Epithelial cell of esophagus (primary cell): ENCODE data around the gene IL15RA.
A peak's percentile ranks its signal among the peaks of the same experiment; 100 is the strongest.

ENCODE experiments used
- DNase-seq: peaks from one replicate; pipeline ENCODE4 v3.0.0; 2010; ENCODE audit warnings: low read depth
- H3K4me3 ChIP-seq: 2 replicates; pipeline ENCODE4 v1.5.1; 2011; ENCODE audit warnings: mild to moderate bottlenecking, low read length, control low read depth
- TF ChIP-seq, protein P1 (sequence below): IDR thresholded peaks from 2 replicates; pipeline ENCODE4 v1.5.1; 2011; ENCODE audit warnings: low read depth, mild to moderate bottlenecking, low read length, control low read depth, inconsistent platforms; ENCODE audit not compliant: insufficient read depth; ENCODE audit errors: missing control alignments

IL15RA gene

DNA sequence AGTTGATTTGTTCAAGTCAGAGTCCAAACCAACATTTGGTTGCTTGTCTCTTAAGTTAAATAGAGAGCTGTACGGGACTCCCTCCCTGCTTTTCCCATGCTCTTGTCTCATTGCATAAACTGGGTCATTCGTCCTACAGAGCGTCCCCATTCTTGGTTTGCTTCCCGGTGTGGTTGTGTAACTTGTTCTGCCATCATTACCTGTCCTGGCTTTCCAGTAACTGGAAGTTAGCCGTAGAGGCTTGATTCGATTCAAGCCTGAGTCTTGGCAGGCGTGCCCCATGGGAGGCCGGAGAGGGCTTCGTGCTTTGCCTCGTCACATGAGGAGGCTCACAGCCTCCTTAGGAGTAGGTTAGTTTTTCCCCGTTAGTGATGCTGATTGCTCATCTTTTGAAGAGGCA is 47.1 kb downstream of the IL15RA start:
- TF ChIP-seq, protein P1, sequence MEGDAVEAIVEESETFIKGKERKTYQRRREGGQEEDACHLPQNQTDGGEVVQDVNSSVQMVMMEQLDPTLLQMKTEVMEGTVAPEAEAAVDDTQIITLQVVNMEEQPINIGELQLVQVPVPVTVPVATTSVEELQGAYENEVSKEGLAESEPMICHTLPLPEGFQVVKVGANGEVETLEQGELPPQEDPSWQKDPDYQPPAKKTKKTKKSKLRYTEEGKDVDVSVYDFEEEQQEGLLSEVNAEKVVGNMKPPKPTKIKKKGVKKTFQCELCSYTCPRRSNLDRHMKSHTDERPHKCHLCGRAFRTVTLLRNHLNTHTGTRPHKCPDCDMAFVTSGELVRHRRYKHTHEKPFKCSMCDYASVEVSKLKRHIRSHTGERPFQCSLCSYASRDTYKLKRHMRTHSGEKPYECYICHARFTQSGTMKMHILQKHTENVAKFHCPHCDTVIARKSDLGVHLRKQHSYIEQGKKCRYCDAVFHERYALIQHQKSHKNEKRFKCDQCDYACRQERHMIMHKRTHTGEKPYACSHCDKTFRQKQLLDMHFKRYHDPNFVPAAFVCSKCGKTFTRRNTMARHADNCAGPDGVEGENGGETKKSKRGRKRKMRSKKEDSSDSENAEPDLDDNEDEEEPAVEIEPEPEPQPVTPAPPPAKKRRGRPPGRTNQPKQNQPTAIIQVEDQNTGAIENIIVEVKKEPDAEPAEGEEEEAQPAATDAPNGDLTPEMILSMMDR: no peak
- DNase-seq: no peak
- H3K4me3 ChIP-seq: no peak overlapping the region

DNA sequence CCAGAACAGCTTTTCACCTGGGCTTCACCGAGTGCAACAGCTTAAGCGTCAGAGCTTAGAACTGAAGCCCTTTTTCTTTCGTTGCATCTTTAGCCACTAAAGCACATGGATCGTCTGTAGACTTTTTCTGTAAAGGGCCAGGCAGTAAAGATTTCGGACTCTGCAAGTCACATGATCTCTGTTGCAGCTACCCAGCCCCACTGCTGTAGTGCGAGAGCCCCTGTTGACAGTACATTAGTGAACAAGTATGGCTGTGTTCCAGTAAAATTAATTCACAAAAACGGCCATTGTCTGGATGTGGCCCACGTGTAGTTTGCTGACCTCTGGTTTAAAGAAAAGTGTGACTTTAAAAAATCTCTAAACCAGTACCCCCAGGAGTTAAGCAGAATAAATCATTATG is 47.9 kb downstream of the IL15RA start:
- DNase-seq: no peak
- TF ChIP-seq, protein P1: no peak
- no peak overlapping the region for H3K4me3 ChIP-seq

DNA sequence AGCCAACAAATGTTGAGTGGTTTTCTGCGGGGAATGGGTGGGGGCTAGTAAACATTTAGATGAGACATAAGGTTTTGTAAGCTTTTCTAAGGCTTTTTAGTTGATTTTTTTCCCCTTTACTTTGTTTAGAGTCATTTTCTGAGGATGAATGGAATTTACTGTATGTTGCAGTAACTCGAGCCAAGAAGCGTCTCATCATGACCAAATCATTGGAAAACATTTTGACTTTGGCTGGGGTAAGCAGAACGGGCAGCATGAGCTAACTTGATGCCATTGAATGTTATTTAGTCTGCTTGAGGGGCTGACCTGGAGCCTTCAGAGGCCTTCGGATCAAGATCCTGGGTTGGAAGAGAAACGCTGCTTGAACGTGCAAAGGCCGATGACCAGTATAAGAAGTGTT is 50.0 kb downstream of the IL15RA start:
- no peak overlapping the region for H3K4me3 ChIP-seq
- TF ChIP-seq, protein P1: no peak
- DNase-seq: no peak

DNA sequence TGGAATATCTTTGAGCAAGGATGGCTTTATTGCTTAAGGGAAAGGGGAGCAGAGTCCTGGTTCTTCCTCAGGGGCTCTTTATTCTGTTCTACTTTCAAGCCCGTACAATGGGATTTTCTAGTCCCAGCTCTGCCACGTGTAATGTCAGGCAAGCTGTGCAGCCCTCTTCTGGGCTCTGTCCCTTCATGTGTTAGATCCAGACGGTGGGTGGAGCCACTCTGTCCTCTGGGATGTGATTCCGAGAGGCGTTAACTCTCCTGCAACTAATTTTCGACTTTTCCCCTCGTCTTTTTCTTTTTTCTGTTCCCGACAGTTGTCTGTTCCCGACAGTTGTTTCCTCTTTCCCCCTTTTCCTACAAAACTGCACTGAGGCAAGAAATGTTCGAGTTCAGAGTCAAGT is 52.5 kb downstream of the IL15RA start:
- DNase-seq: no peak
- TF ChIP-seq, protein P1: no peak
- H3K4me3 ChIP-seq: no peak overlapping the region

DNA sequence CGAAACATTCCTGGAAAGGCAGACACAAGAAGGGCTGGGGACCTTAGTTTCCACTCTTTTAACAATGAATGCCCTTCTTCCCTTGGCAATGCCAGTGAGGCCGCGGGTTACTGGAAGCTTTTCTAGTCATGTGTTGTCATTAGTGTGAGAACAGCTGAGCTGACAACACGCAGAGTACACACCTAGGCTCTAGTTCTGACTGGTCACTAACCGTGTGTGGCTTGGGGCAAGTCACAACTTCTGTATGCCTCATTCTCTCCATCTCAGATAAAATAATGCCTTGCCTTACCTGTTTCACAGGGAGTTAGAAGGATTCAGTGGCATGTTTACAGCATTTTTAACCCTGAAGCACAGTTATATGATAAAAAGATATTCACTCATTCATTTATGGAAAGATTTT is 55.6 kb downstream of the IL15RA start:
- TF ChIP-seq, protein P1: no peak
- peak; percentile 33 for DNase-seq
- H3K4me3 ChIP-seq: no peak overlapping the region

DNA sequence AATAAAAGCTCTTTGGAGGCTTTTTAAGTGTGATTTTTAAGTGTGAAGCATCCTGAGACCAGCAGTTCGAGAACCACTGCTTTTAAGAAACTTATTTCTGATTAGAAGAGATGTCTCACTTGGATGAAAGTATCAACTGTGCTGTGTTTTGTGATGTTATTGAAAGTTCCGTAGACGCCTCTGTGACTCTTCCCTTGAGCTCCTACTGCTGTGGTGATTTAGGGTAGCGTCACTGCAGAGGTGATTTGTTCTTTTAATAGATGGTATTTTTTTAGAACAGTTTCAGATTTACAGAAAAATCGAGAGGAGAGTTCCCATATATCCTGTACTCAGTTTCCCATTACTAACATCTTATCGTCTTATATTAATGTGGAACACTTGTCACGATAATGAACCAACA is 57.8 kb downstream of the IL15RA start:
- no peak overlapping the region for H3K4me3 ChIP-seq
- TF ChIP-seq, protein P1: no peak
- DNase-seq: no peak

DNA sequence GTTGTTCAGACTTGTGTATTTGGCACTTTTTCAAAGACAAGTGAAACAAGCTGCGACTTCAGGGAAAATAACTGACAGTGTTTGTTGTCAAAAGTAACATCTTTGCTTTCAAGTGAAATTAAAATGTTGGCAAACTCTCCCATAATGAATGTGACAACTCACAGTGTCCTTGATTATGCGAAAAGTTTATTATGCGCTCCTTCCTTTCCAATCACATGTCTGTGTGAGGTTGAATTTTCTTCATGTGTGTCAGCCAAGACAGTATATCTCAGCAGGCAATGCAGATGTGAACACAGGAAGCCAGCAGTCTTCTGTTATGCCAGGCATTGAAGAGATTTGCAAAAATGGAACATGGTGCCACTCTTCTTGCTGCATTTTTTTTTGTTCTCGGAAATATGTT is 58.6 kb downstream of the IL15RA start:
- TF ChIP-seq, protein P1: no peak
- DNase-seq: no peak
- H3K4me3 ChIP-seq: no peak overlapping the region
